ENCODE results near the gene PROZ. TPM values are rescaled to one million over a fixed set of nuclear protein-coding genes. Genes with fewer than 3 reads are reported as not detected.

Gene PROZ
- total RNA-seq, 2 experiments from 2014 or later, result not detected

DNA sequence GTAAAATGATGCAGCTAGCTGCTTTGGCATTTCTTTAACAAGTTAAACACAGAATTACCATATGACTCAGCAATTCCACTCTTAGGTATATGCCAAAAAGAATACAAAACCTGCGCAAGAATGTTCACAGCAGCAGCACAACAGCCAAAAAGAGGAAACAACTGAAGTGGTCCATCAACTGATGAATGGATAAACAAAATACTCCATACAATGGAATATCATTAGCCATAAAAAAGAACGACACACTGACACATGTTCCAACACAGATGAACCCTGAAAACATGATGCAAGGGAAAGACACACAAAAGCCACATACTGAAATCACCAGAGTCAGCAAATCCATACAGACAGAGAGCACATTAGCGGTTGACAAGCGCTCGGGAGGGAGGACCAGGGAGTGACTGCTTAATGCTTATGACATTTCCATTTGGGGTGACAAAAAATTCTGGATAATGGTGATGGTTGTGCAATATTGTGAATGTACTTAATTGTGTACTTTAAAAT is 47.0 kb downstream of the PROZ start:
- ChIA-PET CTCF (ENCODE audit: unreplicated experiment) (no interaction called here), POLR2A (no interaction called here)
- DNase-seq (ENCODE audit: low spot score), result no peak
- Histone ChIP-seq H3K4me3 (ENCODE audit: low read depth, low read length, poor library complexity, severe bottlenecking) (no peak overlapping the region), H3K36me3 (ENCODE audit: insufficient read depth, low read length) (peaks cover 18% of the 10 kb centered on the region), H3K4me2 (ENCODE audit: low read length) (0 out of 2 replicates have a peak overlapping the region, but pooled peaks have one; percentile 9), H3K9me3 (ENCODE audit: low read length) (no peaks in the 10 kb centered on the region), H3K79me2 (ENCODE audit: insufficient read depth, low read depth, low read length) (peaks cover 71% of the 10 kb centered on the region), H4K20me1 (ENCODE audit: insufficient read depth, low read length) (no peaks in the 10 kb centered on the region; the same call in 1 of the 2 replicates), H2AFZ (ENCODE audit: low read length) (no peak overlapping the region), H3K9me2 (ENCODE audit: insufficient read depth, low read length) (no peaks in the 10 kb centered on the region), H3K27ac (ENCODE audit: low read depth, low read length, poor library complexity, severe bottlenecking) (no peak overlapping the region), H3K4me1 (ENCODE audit: insufficient read depth, low read length, poor library complexity, severe bottlenecking) (peaks cover 15% of the 10 kb centered on the region)
- TF ChIP-seq, protein P1, sequence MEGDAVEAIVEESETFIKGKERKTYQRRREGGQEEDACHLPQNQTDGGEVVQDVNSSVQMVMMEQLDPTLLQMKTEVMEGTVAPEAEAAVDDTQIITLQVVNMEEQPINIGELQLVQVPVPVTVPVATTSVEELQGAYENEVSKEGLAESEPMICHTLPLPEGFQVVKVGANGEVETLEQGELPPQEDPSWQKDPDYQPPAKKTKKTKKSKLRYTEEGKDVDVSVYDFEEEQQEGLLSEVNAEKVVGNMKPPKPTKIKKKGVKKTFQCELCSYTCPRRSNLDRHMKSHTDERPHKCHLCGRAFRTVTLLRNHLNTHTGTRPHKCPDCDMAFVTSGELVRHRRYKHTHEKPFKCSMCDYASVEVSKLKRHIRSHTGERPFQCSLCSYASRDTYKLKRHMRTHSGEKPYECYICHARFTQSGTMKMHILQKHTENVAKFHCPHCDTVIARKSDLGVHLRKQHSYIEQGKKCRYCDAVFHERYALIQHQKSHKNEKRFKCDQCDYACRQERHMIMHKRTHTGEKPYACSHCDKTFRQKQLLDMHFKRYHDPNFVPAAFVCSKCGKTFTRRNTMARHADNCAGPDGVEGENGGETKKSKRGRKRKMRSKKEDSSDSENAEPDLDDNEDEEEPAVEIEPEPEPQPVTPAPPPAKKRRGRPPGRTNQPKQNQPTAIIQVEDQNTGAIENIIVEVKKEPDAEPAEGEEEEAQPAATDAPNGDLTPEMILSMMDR (conservative IDR thresholded peaks at IDR 0.05; ENCODE audit: low read length), result no peak
- TF ChIP-seq EZH2phosphoT487 (IDR thresholded peaks at IDR 0.05; ENCODE audit: borderline replicate concordance, low read depth, low read length), result no peak
- BruUV-seq (replicated peaks), result no TSS peak
- intact Hi-C loops (cut with micrococcal nuclease; ENCODE audit: unreplicated experiment), result loop anchor here (10.0 kb wide), 1 partner anchor 379 kb away; the partner anchor contains the start of gene TFDP1

DNA sequence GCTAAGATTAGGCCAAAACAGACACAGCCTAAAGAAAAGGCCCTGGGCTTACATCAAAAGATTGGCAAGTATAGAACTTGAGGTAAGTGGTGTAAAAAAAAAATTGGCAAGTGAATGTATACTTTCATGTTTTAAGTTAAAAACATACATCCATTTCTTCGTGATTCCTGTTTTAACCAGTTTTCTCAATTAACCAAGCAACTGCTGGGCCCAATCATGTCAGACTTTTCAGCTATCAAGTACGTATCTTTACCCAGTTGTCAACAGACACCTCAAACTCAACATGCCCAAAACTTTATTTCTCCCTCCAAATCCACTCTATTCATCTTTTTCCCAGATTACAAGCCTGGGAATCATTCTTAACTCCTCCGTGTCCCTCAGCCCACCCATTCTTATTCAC is 49.0 kb downstream of the PROZ start:
- Histone ChIP-seq H3K9me2 (ENCODE audit: insufficient read depth, low read length) (no peaks in the 10 kb centered on the region), H3K4me1 (ENCODE audit: insufficient read depth, low read length, poor library complexity, severe bottlenecking) (peaks cover 22% of the 10 kb centered on the region), H3K27ac (ENCODE audit: low read depth, low read length, poor library complexity, severe bottlenecking) (no peak overlapping the region), H3K4me2 (ENCODE audit: low read length) (peak overlapping the region; percentile 85), H3K36me3 (ENCODE audit: insufficient read depth, low read length) (peaks cover 34% of the 10 kb centered on the region), H3K4me3 (ENCODE audit: low read depth, low read length, poor library complexity, severe bottlenecking) (peak overlapping the region; percentile 94), H3K9me3 (ENCODE audit: low read length) (no peaks in the 10 kb centered on the region), H4K20me1 (ENCODE audit: insufficient read depth, low read length) (no peaks in the 10 kb centered on the region; the same call in 1 of the 2 replicates), H2AFZ (ENCODE audit: low read length) (no peak overlapping the region), H3K79me2 (ENCODE audit: insufficient read depth, low read depth, low read length) (peaks cover 76% of the 10 kb centered on the region)
- no TSS peak for BruUV-seq (replicated peaks)
- TF ChIP-seq EZH2phosphoT487 (IDR thresholded peaks at IDR 0.05; ENCODE audit: borderline replicate concordance, low read depth, low read length), result no peak
- TF ChIP-seq, protein P1 (conservative IDR thresholded peaks at IDR 0.05; ENCODE audit: low read length), result no peak
- ChIA-PET POLR2A (no interaction called here), CTCF (ENCODE audit: unreplicated experiment) (no interaction called here)
- intact Hi-C loops (cut with micrococcal nuclease; ENCODE audit: unreplicated experiment), result loop anchor here (10.0 kb wide), 1 partner anchor 377 kb away; the partner anchor contains the start of gene TFDP1
- no peak for DNase-seq (ENCODE audit: low spot score)

DNA sequence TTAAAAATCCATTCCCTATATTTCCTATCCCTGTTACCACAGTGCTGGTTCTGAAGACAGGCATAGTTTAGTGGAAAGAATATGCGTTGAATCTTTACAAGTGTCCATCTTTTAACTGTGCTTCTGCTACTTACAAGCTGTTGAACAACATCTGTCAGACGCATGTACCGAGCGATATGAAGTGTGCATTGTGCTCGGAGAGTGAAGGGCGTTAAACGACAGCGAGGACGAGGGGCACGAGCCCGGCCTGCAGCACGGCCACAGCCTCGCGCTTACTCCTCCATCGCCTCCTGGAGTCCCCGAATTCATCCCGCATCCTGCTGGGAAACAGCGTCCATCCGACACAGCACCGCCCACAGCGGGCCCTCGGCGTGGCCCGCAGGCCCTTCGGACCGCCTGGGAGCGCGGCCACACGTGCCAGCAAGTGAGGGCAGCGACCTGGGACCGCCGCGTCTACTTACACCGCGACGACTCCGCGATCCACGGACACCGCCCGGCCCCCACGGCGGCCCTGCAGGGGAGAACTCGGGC is 49.5 kb downstream of the PROZ start:
- peak overlapping the region; percentile 65 for H2AFZ ChIP-seq (ENCODE audit: low read length)
- ChIA-PET POLR2A (no interaction called here), CTCF (ENCODE audit: unreplicated experiment) (no interaction called here)
- H3K4me1 ChIP-seq (ENCODE audit: insufficient read depth, low read length, poor library complexity, severe bottlenecking), result peaks cover 22% of the 10 kb centered on the region
- H4K20me1 ChIP-seq (ENCODE audit: insufficient read depth, low read length), result no peaks in the 10 kb centered on the region; the same call in 1 of the 2 replicates
- H3K4me2 ChIP-seq (ENCODE audit: low read length), result peak overlapping the region; percentile 85
- BruUV-seq (replicated peaks), result no TSS peak
- peaks cover 36% of the 10 kb centered on the region for H3K36me3 ChIP-seq (ENCODE audit: insufficient read depth, low read length)
- intact Hi-C loops (cut with micrococcal nuclease; ENCODE audit: unreplicated experiment), result loop anchor here (10.0 kb wide), 1 partner anchor 377 kb away; the partner anchor contains the start of gene TFDP1
- no peaks in the 10 kb centered on the region for H3K9me2 ChIP-seq (ENCODE audit: insufficient read depth, low read length)
- peak overlapping the region; percentile 94 for H3K4me3 ChIP-seq (ENCODE audit: low read depth, low read length, poor library complexity, severe bottlenecking)
- TF ChIP-seq, protein P1 (conservative IDR thresholded peaks at IDR 0.05; ENCODE audit: low read length), result no peak
- no peak for TF ChIP-seq EZH2phosphoT487 (IDR thresholded peaks at IDR 0.05; ENCODE audit: borderline replicate concordance, low read depth, low read length)
- peak overlapping the region; percentile 84 for H3K27ac ChIP-seq (ENCODE audit: low read depth, low read length, poor library complexity, severe bottlenecking)
- no peaks in the 10 kb centered on the region for H3K9me3 ChIP-seq (ENCODE audit: low read length)
- DNase-seq (ENCODE audit: low spot score), result no peak
- H3K79me2 ChIP-seq (ENCODE audit: insufficient read depth, low read depth, low read length), result peaks cover 76% of the 10 kb centered on the region
